Measurements from ENCODE around the gene GPR22.

Gene GPR22

GRCh38 chr7:107502797-107503196 lies 32.9 kb downstream of the GPR22 start:
- Histone ChIP-seq H3K36me3 (ENCODE audit: insufficient read depth, low read length) (no peaks in the 10 kb centered on the region), H3K79me2 (ENCODE audit: control insufficient read depth, insufficient read depth, low read length, unreplicated experiment) (no peaks in the 10 kb centered on the region), H3K27ac (ENCODE audit: low read depth, low read length) (no peak overlapping the region), H2AFZ (ENCODE audit: low read length, unreplicated experiment) (no peak overlapping the region), H3K27me3 (ENCODE audit: insufficient read depth, low read length) (no peaks in the 10 kb centered on the region), H3K4me1 (ENCODE audit: control insufficient read depth, insufficient read depth, low read length, unreplicated experiment) (no peaks in the 10 kb centered on the region), H3K4me3 (ENCODE audit: low read depth, low read length) (no peak overlapping the region)

DNA sequence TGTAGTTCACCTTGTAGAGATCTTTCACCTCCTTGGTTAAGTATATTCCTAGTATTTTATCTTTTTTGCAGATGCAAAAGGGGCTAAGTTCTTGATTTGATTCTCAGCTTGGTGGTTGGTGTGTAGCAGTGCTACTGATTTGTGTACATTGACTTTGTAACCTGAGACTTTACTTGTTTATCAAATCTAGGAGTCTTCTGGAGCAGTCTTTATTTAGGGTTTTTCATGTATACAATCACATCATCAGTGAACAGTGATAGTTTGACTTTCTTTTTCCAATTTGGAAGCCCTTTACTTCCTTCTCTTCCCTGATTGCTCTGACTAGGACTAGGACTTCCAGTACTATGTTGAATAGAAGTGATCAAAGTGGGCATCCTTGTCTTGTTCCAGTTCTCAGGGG lies 33.8 kb downstream of the GPR22 start:
- H3K27ac ChIP-seq (ENCODE audit: low read depth, low read length), result no peak overlapping the region
- H3K4me1 ChIP-seq (ENCODE audit: control insufficient read depth, insufficient read depth, low read length, unreplicated experiment), result no peaks in the 10 kb centered on the region
- no peaks in the 10 kb centered on the region for H3K79me2 ChIP-seq (ENCODE audit: control insufficient read depth, insufficient read depth, low read length, unreplicated experiment)
- no peaks in the 10 kb centered on the region for H3K36me3 ChIP-seq (ENCODE audit: insufficient read depth, low read length)
- no peaks in the 10 kb centered on the region for H3K27me3 ChIP-seq (ENCODE audit: insufficient read depth, low read length)
- H3K4me3 ChIP-seq (ENCODE audit: low read depth, low read length), result no peak overlapping the region
- no peak overlapping the region for H2AFZ ChIP-seq (ENCODE audit: low read length, unreplicated experiment)

GRCh38 chr7:107505362-107505761 lies 35.5 kb downstream of the GPR22 start:
- Histone ChIP-seq H3K4me1 (ENCODE audit: control insufficient read depth, insufficient read depth, low read length, unreplicated experiment) (no peaks in the 10 kb centered on the region), H3K36me3 (ENCODE audit: insufficient read depth, low read length) (no peaks in the 10 kb centered on the region), H3K27me3 (ENCODE audit: insufficient read depth, low read length) (no peaks in the 10 kb centered on the region), H3K4me3 (ENCODE audit: low read depth, low read length) (no peak overlapping the region), H3K79me2 (ENCODE audit: control insufficient read depth, insufficient read depth, low read length, unreplicated experiment) (no peaks in the 10 kb centered on the region), H2AFZ (ENCODE audit: low read length, unreplicated experiment) (no peak overlapping the region), H3K27ac (ENCODE audit: low read depth, low read length) (no peak overlapping the region)

GRCh38 chr7:107505997-107506673 lies 36.3 kb downstream of the GPR22 start:
- Histone ChIP-seq H3K27ac (ENCODE audit: low read depth, low read length) (no peak overlapping the region), H3K27me3 (ENCODE audit: insufficient read depth, low read length) (no peaks in the 10 kb centered on the region), H3K4me1 (ENCODE audit: control insufficient read depth, insufficient read depth, low read length, unreplicated experiment) (no peaks in the 10 kb centered on the region), H3K36me3 (ENCODE audit: insufficient read depth, low read length) (no peaks in the 10 kb centered on the region), H2AFZ (ENCODE audit: low read length, unreplicated experiment) (no peak overlapping the region), H3K79me2 (ENCODE audit: control insufficient read depth, insufficient read depth, low read length, unreplicated experiment) (no peaks in the 10 kb centered on the region), H3K4me3 (ENCODE audit: low read depth, low read length) (no peak overlapping the region)

DNA sequence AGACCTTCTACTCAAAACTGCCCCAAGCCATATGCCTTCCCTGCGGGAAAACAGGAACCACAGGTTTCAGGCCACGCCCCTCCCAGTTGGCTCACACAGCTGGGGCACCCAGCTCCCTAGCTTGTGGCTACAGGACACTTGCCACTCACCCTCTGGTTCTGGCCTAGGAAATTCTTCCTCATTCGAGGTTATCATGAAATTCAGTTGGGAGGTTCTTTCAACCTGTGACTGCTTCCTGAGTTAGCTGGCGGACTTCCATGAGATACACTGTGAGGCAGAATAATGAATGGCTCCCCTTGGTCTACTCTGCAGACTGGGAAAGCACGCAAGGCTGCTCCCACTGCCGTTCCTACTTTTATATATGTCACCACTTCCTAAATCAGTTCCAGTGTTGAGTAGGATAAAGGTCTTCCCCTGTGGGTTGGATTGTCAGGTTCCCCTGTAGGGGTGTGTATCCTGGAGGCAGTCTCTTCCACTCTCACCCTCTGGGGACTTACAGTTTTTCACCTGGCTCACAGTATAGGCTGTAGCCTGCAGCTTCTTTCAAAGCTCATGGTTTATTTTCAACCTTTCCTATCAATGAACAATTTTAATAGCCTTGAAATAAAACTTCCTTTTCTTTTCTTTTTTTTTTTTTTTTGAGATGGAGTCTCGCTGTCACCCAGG lies 37.0 kb downstream of the GPR22 start:
- Histone ChIP-seq H3K79me2 (ENCODE audit: control insufficient read depth, insufficient read depth, low read length, unreplicated experiment) (no peaks in the 10 kb centered on the region), H2AFZ (ENCODE audit: low read length, unreplicated experiment) (no peak overlapping the region), H3K4me1 (ENCODE audit: control insufficient read depth, insufficient read depth, low read length, unreplicated experiment) (no peaks in the 10 kb centered on the region), H3K36me3 (ENCODE audit: insufficient read depth, low read length) (no peaks in the 10 kb centered on the region), H3K27ac (ENCODE audit: low read depth, low read length) (no peak overlapping the region), H3K4me3 (ENCODE audit: low read depth, low read length) (no peak overlapping the region), H3K27me3 (ENCODE audit: insufficient read depth, low read length) (no peaks in the 10 kb centered on the region)

Data from ACC112 (cell line).